ENCODE data around the gene RNU6-1. TPM values are rescaled to one million over a fixed set of nuclear protein-coding genes. Genes with fewer than 3 reads are reported as not detected.
A peak's percentile ranks its signal among the peaks of the same experiment; 100 is the strongest.

Gene RNU6-1
- total RNA-seq, 1 experiment from 2014 or later, result not detected

DNA sequence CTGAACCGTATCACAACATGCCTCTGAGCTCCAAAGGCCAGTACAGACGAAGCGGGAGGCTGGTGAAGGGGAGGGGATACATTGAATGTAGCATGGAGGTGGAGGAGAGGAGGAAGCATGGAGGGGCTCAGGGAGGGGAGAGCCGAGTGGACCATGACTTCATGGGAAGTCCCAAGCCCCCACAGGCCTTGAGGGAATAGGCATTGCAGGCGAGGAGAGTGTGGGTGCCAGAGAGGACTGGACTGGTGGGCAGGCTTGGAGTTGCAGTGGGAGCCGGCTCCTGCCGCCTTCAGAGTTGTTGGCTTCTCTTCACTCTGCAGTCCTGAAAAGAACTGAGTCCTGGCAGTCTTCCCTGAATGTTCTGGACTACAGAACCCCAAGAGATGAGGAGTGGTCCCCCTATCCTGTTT lies 3.3 kb upstream of the RNU6-1 start:
- Mint-ChIP-seq H3K36me3 (peaks cover 2% of the 10 kb centered on the region; the same call in 1 of the 2 replicates), H3K9me3 (no peaks in the 10 kb centered on the region), H3K4me3 (no peak overlapping the region), H3K27me3 (ENCODE audit: low read depth) (peaks cover 28% of the 10 kb centered on the region), H3K4me1 (peaks cover 52% of the 10 kb centered on the region), H3K27ac (no peak overlapping the region)
- ChIA-PET POLR2A (no interaction called here), CTCF (interaction anchor here (1.5 to 1.9 kb wide), 3 partner anchors 8 to 349 kb away, joined by 4 to 10 read pairs (median 5); no protein-coding TSS in a partner anchor)
- TF ChIP-seq, protein P1, sequence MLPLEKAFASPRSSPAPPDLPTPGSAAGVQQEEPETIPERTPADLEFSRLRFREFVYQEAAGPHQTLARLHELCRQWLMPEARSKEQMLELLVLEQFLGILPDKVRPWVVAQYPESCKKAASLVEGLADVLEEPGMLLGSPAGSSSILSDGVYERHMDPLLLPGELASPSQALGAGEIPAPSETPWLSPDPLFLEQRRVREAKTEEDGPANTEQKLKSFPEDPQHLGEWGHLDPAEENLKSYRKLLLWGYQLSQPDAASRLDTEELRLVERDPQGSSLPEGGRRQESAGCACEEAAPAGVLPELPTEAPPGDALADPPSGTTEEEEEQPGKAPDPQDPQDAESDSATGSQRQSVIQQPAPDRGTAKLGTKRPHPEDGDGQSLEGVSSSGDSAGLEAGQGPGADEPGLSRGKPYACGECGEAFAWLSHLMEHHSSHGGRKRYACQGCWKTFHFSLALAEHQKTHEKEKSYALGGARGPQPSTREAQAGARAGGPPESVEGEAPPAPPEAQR (CRISPR knock-in tag; IDR thresholded peaks at IDR 0.05), result no peak
- TF ChIP-seq, protein P2, sequence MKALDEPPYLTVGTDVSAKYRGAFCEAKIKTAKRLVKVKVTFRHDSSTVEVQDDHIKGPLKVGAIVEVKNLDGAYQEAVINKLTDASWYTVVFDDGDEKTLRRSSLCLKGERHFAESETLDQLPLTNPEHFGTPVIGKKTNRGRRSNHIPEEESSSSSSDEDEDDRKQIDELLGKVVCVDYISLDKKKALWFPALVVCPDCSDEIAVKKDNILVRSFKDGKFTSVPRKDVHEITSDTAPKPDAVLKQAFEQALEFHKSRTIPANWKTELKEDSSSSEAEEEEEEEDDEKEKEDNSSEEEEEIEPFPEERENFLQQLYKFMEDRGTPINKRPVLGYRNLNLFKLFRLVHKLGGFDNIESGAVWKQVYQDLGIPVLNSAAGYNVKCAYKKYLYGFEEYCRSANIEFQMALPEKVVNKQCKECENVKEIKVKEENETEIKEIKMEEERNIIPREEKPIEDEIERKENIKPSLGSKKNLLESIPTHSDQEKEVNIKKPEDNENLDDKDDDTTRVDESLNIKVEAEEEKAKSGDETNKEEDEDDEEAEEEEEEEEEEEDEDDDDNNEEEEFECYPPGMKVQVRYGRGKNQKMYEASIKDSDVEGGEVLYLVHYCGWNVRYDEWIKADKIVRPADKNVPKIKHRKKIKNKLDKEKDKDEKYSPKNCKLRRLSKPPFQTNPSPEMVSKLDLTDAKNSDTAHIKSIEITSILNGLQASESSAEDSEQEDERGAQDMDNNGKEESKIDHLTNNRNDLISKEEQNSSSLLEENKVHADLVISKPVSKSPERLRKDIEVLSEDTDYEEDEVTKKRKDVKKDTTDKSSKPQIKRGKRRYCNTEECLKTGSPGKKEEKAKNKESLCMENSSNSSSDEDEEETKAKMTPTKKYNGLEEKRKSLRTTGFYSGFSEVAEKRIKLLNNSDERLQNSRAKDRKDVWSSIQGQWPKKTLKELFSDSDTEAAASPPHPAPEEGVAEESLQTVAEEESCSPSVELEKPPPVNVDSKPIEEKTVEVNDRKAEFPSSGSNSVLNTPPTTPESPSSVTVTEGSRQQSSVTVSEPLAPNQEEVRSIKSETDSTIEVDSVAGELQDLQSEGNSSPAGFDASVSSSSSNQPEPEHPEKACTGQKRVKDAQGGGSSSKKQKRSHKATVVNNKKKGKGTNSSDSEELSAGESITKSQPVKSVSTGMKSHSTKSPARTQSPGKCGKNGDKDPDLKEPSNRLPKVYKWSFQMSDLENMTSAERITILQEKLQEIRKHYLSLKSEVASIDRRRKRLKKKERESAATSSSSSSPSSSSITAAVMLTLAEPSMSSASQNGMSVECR (CRISPR knock-in tag; IDR thresholded peaks at IDR 0.05; ENCODE audit: borderline replicate concordance), result no peak
- no peak for TF ChIP-seq GTF2I (CRISPR knock-in tag; conservative IDR thresholded peaks at IDR 0.05)
- TF ChIP-seq ESRRA (CRISPR knock-in tag; IDR thresholded peaks at IDR 0.05; ENCODE audit: borderline replicate concordance), result no peak
- TF ChIP-seq, protein P3, sequence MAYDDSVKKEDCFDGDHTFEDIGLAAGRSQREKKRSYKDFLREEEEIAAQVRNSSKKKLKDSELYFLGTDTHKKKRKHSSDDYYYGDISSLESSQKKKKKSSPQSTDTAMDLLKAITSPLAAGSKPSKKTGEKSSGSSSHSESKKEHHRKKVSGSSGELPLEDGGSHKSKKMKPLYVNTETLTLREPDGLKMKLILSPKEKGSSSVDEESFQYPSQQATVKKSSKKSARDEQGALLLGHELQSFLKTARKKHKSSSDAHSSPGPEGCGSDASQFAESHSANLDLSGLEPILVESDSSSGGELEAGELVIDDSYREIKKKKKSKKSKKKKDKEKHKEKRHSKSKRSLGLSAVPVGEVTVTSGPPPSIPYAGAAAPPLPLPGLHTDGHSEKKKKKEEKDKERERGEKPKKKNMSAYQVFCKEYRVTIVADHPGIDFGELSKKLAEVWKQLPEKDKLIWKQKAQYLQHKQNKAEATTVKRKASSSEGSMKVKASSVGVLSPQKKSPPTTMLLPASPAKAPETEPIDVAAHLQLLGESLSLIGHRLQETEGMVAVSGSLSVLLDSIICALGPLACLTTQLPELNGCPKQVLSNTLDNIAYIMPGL (CRISPR knock-in tag; IDR thresholded peaks at IDR 0.05), result no peak
- no peak for TF ChIP-seq ZNF138 (CRISPR knock-in tag; conservative IDR thresholded peaks at IDR 0.05)
- no peak for TF ChIP-seq ZNF671 (CRISPR knock-in tag; IDR thresholded peaks at IDR 0.05)
- TF ChIP-seq, protein P4, sequence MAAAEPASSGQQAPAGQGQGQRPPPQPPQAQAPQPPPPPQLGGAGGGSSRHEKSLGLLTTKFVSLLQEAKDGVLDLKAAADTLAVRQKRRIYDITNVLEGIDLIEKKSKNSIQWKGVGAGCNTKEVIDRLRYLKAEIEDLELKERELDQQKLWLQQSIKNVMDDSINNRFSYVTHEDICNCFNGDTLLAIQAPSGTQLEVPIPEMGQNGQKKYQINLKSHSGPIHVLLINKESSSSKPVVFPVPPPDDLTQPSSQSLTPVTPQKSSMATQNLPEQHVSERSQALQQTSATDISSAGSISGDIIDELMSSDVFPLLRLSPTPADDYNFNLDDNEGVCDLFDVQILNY (CRISPR knock-in tag; IDR thresholded peaks at IDR 0.05), result no peak
- TF ChIP-seq, protein P5, sequence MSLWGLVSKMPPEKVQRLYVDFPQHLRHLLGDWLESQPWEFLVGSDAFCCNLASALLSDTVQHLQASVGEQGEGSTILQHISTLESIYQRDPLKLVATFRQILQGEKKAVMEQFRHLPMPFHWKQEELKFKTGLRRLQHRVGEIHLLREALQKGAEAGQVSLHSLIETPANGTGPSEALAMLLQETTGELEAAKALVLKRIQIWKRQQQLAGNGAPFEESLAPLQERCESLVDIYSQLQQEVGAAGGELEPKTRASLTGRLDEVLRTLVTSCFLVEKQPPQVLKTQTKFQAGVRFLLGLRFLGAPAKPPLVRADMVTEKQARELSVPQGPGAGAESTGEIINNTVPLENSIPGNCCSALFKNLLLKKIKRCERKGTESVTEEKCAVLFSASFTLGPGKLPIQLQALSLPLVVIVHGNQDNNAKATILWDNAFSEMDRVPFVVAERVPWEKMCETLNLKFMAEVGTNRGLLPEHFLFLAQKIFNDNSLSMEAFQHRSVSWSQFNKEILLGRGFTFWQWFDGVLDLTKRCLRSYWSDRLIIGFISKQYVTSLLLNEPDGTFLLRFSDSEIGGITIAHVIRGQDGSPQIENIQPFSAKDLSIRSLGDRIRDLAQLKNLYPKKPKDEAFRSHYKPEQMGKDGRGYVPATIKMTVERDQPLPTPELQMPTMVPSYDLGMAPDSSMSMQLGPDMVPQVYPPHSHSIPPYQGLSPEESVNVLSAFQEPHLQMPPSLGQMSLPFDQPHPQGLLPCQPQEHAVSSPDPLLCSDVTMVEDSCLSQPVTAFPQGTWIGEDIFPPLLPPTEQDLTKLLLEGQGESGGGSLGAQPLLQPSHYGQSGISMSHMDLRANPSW (CRISPR knock-in tag; conservative IDR thresholded peaks at IDR 0.05; ENCODE audit: low read depth), result no peak
- TF ChIP-seq IRF2 (CRISPR knock-in tag; IDR thresholded peaks at IDR 0.05; ENCODE audit: borderline replicate concordance, low read depth), result no peak
- TF ChIP-seq, protein P6, sequence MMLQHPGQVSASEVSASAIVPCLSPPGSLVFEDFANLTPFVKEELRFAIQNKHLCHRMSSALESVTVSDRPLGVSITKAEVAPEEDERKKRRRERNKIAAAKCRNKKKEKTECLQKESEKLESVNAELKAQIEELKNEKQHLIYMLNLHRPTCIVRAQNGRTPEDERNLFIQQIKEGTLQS (CRISPR knock-in tag; conservative IDR thresholded peaks at IDR 0.05), result no peak
- TF ChIP-seq GABPB1 (CRISPR knock-in tag; IDR thresholded peaks at IDR 0.05), result no peak
- TF ChIP-seq NR3C1 (CRISPR knock-in tag; conservative IDR thresholded peaks at IDR 0.05; ENCODE audit: low read depth), result no peak
- TF ChIP-seq MYBL2 (CRISPR knock-in tag; IDR thresholded peaks at IDR 0.05), result no peak
- TF ChIP-seq CREM (CRISPR knock-in tag; IDR thresholded peaks at IDR 0.05), result no peak
- TF ChIP-seq, protein P7, sequence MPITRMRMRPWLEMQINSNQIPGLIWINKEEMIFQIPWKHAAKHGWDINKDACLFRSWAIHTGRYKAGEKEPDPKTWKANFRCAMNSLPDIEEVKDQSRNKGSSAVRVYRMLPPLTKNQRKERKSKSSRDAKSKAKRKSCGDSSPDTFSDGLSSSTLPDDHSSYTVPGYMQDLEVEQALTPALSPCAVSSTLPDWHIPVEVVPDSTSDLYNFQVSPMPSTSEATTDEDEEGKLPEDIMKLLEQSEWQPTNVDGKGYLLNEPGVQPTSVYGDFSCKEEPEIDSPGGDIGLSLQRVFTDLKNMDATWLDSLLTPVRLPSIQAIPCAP (CRISPR knock-in tag; IDR thresholded peaks at IDR 0.05), result no peak
- TF ChIP-seq SMAD3 (CRISPR knock-in tag; IDR thresholded peaks at IDR 0.05; ENCODE audit: borderline replicate concordance), result no peak
- no peak for TF ChIP-seq CREB1 (CRISPR knock-in tag; IDR thresholded peaks at IDR 0.05)
- TF ChIP-seq, protein P8, sequence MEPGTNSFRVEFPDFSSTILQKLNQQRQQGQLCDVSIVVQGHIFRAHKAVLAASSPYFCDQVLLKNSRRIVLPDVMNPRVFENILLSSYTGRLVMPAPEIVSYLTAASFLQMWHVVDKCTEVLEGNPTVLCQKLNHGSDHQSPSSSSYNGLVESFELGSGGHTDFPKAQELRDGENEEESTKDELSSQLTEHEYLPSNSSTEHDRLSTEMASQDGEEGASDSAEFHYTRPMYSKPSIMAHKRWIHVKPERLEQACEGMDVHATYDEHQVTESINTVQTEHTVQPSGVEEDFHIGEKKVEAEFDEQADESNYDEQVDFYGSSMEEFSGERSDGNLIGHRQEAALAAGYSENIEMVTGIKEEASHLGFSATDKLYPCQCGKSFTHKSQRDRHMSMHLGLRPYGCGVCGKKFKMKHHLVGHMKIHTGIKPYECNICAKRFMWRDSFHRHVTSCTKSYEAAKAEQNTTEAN (CRISPR knock-in tag; IDR thresholded peaks at IDR 0.05), result no peak
- no peak for TF ChIP-seq TEAD4 (CRISPR knock-in tag; IDR thresholded peaks at IDR 0.05)
- DNase-seq (ENCODE audit: low spot score), result no peak
- ATAC-seq, result 0 out of 2 replicates have a peak, but pooled peaks have one; percentile 3
